ENCODE data around the gene GRIK4. TPM values are rescaled to one million over a fixed set of nuclear protein-coding genes. Genes with fewer than 3 reads are reported as not detected.

The GRIK4 gene
- total RNA-seq, 1 donor from 2014 or later = 2.2 TPM

DNA sequence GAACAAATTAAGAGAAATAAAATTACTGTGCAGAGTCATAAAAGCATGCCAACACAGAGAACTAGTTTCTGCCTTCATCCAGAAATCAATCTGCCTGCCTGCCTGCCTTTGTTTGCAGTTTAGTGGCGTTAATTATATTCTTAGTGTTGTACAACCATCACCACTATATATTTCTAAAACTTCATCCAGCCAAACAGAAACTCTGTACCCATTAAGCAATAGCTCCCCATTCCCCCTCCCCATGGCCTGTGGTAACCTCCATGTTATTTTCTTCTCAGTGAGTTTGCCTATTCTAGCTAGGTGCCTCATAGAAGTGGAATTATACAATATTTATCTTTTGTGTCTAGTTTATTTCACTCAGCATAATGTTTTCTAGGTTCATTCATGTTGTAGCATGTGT, 329.1 kb downstream of the GRIK4 start:
- H3K9me3 Mint-ChIP-seq = no peaks in the 10 kb centered on the region
- TF ChIP-seq, protein P1, sequence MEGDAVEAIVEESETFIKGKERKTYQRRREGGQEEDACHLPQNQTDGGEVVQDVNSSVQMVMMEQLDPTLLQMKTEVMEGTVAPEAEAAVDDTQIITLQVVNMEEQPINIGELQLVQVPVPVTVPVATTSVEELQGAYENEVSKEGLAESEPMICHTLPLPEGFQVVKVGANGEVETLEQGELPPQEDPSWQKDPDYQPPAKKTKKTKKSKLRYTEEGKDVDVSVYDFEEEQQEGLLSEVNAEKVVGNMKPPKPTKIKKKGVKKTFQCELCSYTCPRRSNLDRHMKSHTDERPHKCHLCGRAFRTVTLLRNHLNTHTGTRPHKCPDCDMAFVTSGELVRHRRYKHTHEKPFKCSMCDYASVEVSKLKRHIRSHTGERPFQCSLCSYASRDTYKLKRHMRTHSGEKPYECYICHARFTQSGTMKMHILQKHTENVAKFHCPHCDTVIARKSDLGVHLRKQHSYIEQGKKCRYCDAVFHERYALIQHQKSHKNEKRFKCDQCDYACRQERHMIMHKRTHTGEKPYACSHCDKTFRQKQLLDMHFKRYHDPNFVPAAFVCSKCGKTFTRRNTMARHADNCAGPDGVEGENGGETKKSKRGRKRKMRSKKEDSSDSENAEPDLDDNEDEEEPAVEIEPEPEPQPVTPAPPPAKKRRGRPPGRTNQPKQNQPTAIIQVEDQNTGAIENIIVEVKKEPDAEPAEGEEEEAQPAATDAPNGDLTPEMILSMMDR (IDR thresholded peaks at IDR 0.05; ENCODE audit: unreplicated experiment) = no peak
- H3K27me3 Mint-ChIP-seq (ENCODE audit: low read depth) = peaks cover 20% of the 10 kb centered on the region
- H3K27ac Mint-ChIP-seq = no peak overlapping the region
- peaks cover 2% of the 10 kb centered on the region for H3K4me1 Mint-ChIP-seq
- H3K4me3 Mint-ChIP-seq = no peak overlapping the region
- DNase-seq (ENCODE audit: low spot score in 2 of 2, unreplicated experiment in 2 of 2) = no peak
- H3K36me3 Mint-ChIP-seq = no peaks in the 10 kb centered on the region

GRCh38 chr11:120841074-120841473, 329.5 kb downstream of the GRIK4 start:
- no peak for DNase-seq (ENCODE audit: low spot score in 2 of 2, unreplicated experiment in 2 of 2)
- TF ChIP-seq, protein P1 (IDR thresholded peaks at IDR 0.05; ENCODE audit: unreplicated experiment) = no peak
- no peak overlapping the region for H3K4me3 Mint-ChIP-seq
- H3K9me3 Mint-ChIP-seq = no peaks in the 10 kb centered on the region
- no peaks in the 10 kb centered on the region for H3K36me3 Mint-ChIP-seq
- peaks cover 2% of the 10 kb centered on the region for H3K4me1 Mint-ChIP-seq
- peaks cover 17% of the 10 kb centered on the region for H3K27me3 Mint-ChIP-seq (ENCODE audit: low read depth)
- no peak overlapping the region for H3K27ac Mint-ChIP-seq

DNA sequence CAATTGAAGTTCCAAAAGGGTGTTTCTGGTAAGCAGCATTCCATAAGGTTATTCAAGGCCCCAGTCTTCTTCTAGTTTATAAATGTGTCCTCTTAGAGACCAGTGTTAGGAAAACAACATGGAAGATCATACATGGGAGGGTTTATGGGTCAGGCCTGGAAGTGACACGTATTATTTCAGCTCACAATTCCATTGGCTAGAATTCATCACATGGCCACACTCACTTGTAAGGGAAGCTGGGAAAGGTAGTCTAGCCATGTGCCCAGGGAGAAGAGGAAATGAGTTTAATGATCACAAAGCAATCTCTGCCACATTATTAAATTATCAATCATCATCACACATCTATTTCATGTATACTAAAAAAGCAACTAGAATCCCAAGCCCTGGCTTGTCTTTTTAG, 330.6 kb downstream of the GRIK4 start:
- TF ChIP-seq, protein P1 (IDR thresholded peaks at IDR 0.05; ENCODE audit: unreplicated experiment) = no peak
- H3K27ac Mint-ChIP-seq = no peak overlapping the region
- H3K4me3 Mint-ChIP-seq = no peak overlapping the region
- no peaks in the 10 kb centered on the region for H3K9me3 Mint-ChIP-seq
- peaks cover 2% of the 10 kb centered on the region for H3K4me1 Mint-ChIP-seq
- peaks cover 24% of the 10 kb centered on the region for H3K27me3 Mint-ChIP-seq (ENCODE audit: low read depth)
- no peak for DNase-seq (ENCODE audit: low spot score in 2 of 2, unreplicated experiment in 2 of 2)
- no peaks in the 10 kb centered on the region for H3K36me3 Mint-ChIP-seq

DNA sequence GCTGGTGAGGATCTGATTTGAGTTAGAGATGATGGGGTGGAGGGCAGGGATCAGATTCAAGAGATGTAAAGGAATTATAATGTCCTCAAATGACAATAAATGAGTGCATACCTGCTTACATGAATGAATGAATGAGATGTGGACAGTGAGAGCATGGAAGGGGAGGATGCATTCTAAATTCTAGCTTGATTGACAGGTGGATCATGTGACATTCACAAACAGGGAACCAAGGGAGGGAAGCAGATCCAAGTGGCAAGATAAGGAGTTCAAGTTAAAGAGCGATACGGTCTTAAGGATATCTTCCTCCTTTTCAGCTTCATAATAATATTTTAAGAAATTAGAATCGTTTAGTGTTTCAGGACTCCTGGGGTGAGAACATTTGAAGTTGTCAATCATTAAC, 341.9 kb downstream of the GRIK4 start:
- Mint-ChIP-seq H3K4me3 (no peak overlapping the region), H3K27ac (no peak overlapping the region), H3K27me3 (ENCODE audit: low read depth) (peaks cover 31% of the 10 kb centered on the region), H3K9me3 (no peaks in the 10 kb centered on the region), H3K4me1 (peaks cover 3% of the 10 kb centered on the region), H3K36me3 (no peaks in the 10 kb centered on the region)
- no peak for DNase-seq (ENCODE audit: low spot score in 2 of 2, unreplicated experiment in 2 of 2)
- TF ChIP-seq, protein P1 (IDR thresholded peaks at IDR 0.05; ENCODE audit: unreplicated experiment) = no peak

GRCh38 chr11:120854988-120855387, 343.4 kb downstream of the GRIK4 start:
- H3K27me3 Mint-ChIP-seq (ENCODE audit: low read depth) = peaks cover 16% of the 10 kb centered on the region
- peaks cover 12% of the 10 kb centered on the region for H3K4me1 Mint-ChIP-seq
- TF ChIP-seq, protein P1 (IDR thresholded peaks at IDR 0.05; ENCODE audit: unreplicated experiment) = no peak
- no peaks in the 10 kb centered on the region for H3K9me3 Mint-ChIP-seq
- no peak for DNase-seq (ENCODE audit: low spot score in 2 of 2, unreplicated experiment in 2 of 2)
- H3K27ac Mint-ChIP-seq = no peak overlapping the region
- no peak overlapping the region for H3K4me3 Mint-ChIP-seq
- no peaks in the 10 kb centered on the region for H3K36me3 Mint-ChIP-seq

GRCh38 chr11:120857508-120857907, 346.0 kb downstream of the GRIK4 start:
- H3K4me3 Mint-ChIP-seq = no peak overlapping the region
- peaks cover 17% of the 10 kb centered on the region for H3K27me3 Mint-ChIP-seq (ENCODE audit: low read depth)
- H3K27ac Mint-ChIP-seq = no peak overlapping the region
- H3K4me1 Mint-ChIP-seq = peaks cover 12% of the 10 kb centered on the region
- DNase-seq (ENCODE audit: low spot score in 2 of 2, unreplicated experiment in 2 of 2) = no peak
- no peaks in the 10 kb centered on the region for H3K9me3 Mint-ChIP-seq
- TF ChIP-seq, protein P1 (IDR thresholded peaks at IDR 0.05; ENCODE audit: unreplicated experiment) = no peak
- H3K36me3 Mint-ChIP-seq = no peaks in the 10 kb centered on the region

Measured in mesothelial cell of epicardium (in vitro differentiated cells).